Nephron (organoid): ENCODE results near the gene BTBD9.
A peak's percentile ranks its signal among the peaks of the same experiment; 100 is the strongest.

Experiments
- H3K27ac Mint-ChIP-seq, 3 experiments: 2 replicates each; pipeline ENCODE4 v1.8.0; 2020; ENCODE audit warnings: mixed read lengths in 3 of 3, mild to moderate bottlenecking in 2 of 3, moderate library complexity in 1 of 3
- H3K27me3 Mint-ChIP-seq: 2 replicates; pipeline ENCODE4 v1.8.0; 2021; ENCODE audit warnings: low read depth, mild to moderate bottlenecking, moderate library complexity, mixed read lengths
- H3K36me3 Mint-ChIP-seq: 2 replicates; pipeline ENCODE4 v1.8.0; 2020; ENCODE audit warnings: low read depth, mixed read lengths
- H3K4me1 Mint-ChIP-seq: 2 replicates; pipeline ENCODE4 v1.8.0; 2020; ENCODE audit warnings: mixed read lengths
- H3K4me3 Mint-ChIP-seq, 3 experiments: 2 replicates each; pipeline ENCODE4 v1.8.0; 2020; ENCODE audit warnings: mild to moderate bottlenecking in 3 of 3, mixed read lengths in 3 of 3, moderate library complexity in 2 of 3
- H3K9me3 Mint-ChIP-seq: 2 replicates; pipeline ENCODE4 v1.8.0; 2020; ENCODE audit warnings: mixed read lengths
- TF ChIP-seq, protein P1 (sequence below), 3 experiments: fragments of 200-600 bp; sonication (generic); IDR thresholded peaks; one replicate each; pipeline ENCODE4 v1.5.0; 2021; ENCODE audit warnings: antibody characterized with exemption in 3 of 3; ENCODE audit not compliant: unreplicated experiment in 3 of 3

The BTBD9 gene

DNA sequence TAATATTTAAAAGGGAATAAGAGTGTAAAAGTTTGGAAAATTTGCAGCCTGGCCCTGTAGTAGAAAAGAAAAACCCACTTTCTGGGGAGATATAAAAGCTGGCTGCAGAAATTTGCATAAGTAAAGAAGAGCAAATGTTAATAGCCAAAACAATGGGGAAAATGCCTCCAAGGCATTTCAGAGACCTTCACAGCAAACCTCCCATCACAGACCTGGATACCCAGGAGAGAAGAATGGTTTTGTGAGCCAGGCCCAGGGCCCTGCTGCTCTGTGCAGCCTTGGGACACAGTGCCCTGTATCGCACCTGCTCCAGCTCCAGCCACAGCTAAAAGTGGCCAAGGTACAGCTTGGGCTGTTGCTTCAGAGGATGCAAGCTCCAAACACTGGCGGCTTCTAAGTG lies 113.8 kb downstream of the BTBD9 start:
- TF ChIP-seq, protein P1, sequence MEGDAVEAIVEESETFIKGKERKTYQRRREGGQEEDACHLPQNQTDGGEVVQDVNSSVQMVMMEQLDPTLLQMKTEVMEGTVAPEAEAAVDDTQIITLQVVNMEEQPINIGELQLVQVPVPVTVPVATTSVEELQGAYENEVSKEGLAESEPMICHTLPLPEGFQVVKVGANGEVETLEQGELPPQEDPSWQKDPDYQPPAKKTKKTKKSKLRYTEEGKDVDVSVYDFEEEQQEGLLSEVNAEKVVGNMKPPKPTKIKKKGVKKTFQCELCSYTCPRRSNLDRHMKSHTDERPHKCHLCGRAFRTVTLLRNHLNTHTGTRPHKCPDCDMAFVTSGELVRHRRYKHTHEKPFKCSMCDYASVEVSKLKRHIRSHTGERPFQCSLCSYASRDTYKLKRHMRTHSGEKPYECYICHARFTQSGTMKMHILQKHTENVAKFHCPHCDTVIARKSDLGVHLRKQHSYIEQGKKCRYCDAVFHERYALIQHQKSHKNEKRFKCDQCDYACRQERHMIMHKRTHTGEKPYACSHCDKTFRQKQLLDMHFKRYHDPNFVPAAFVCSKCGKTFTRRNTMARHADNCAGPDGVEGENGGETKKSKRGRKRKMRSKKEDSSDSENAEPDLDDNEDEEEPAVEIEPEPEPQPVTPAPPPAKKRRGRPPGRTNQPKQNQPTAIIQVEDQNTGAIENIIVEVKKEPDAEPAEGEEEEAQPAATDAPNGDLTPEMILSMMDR (IDR thresholded peaks at IDR 0.05; ENCODE audit: unreplicated experiment in 3 of 3), result no peak
- no peak overlapping the region for H3K4me3 Mint-ChIP-seq
- H3K27ac Mint-ChIP-seq, result no peak overlapping the region
- peaks cover 46% of the 10 kb centered on the region for H3K36me3 Mint-ChIP-seq
- peaks cover 37% of the 10 kb centered on the region for H3K9me3 Mint-ChIP-seq
- H3K27me3 Mint-ChIP-seq, result peaks cover 3% of the 10 kb centered on the region
- peaks cover 10% of the 10 kb centered on the region for H3K4me1 Mint-ChIP-seq

DNA sequence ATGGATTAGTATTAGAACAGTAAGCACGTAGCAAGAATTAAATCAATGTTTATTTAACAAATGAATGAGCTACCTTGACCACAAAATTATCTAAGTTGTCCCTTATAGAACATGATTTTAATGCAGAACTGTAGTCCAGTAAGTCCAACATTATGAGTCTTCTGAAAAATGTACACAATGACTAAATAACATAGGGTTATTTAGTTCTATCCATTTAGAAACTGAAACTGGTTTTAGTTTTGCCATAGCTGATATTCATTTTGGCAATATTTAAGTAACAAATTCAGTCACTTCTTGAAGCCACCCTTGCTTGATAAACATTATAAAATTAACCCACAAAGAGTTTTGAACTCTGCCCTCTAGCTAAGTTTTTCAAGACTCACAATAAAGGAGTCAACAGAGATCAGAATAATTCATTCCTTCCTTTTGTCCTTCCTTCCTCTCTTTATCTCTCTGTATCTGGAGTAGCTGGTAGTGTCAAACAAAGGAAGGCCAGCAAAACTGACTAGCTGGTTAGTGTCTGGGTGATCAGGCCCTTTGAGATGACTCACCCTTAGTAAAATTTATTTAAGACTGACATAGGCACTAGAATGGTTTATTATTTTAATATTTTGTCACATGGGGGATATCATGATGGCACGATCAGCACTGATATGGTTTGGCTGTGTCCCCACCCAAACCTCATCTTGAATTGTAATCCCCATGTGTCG lies 115.1 kb downstream of the BTBD9 start:
- H3K9me3 Mint-ChIP-seq, result peaks cover 31% of the 10 kb centered on the region
- no peak overlapping the region for H3K4me3 Mint-ChIP-seq
- peaks cover 10% of the 10 kb centered on the region for H3K4me1 Mint-ChIP-seq
- peaks cover 42% of the 10 kb centered on the region for H3K36me3 Mint-ChIP-seq
- H3K27ac Mint-ChIP-seq, result no peak overlapping the region
- TF ChIP-seq, protein P1 (IDR thresholded peaks at IDR 0.05; ENCODE audit: unreplicated experiment in 3 of 3), result no peak
- H3K27me3 Mint-ChIP-seq, result peaks cover 3% of the 10 kb centered on the region

DNA sequence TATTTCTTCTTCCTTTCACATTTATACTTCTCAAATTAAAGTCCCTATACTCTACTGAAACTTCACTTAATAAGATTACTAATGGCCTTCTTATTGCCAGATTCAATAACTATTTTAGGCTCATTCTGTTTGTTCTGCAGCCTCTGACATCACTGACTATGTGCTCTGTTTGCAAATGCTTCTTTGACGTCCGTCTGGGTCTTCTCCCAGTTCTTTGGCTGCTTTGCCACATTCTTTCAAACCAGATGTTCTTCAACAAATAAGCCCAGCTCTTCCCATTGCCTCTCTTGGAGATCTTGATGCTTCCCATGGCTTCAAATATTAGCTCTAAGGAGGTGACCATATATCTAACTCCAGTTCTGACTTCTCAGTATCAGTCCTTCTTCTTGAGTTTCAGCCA lies 117.4 kb downstream of the BTBD9 start:
- no peak overlapping the region for H3K4me3 Mint-ChIP-seq
- H3K9me3 Mint-ChIP-seq, result peaks cover 11% of the 10 kb centered on the region
- H3K27me3 Mint-ChIP-seq, result peaks cover 2% of the 10 kb centered on the region
- peaks cover 25% of the 10 kb centered on the region for H3K36me3 Mint-ChIP-seq
- peak overlapping the region in 2 of 3 experiments; percentile 81 to 82 for H3K27ac Mint-ChIP-seq
- TF ChIP-seq, protein P1 (IDR thresholded peaks at IDR 0.05; ENCODE audit: unreplicated experiment in 3 of 3), result no peak
- peaks cover 15% of the 10 kb centered on the region for H3K4me1 Mint-ChIP-seq

DNA sequence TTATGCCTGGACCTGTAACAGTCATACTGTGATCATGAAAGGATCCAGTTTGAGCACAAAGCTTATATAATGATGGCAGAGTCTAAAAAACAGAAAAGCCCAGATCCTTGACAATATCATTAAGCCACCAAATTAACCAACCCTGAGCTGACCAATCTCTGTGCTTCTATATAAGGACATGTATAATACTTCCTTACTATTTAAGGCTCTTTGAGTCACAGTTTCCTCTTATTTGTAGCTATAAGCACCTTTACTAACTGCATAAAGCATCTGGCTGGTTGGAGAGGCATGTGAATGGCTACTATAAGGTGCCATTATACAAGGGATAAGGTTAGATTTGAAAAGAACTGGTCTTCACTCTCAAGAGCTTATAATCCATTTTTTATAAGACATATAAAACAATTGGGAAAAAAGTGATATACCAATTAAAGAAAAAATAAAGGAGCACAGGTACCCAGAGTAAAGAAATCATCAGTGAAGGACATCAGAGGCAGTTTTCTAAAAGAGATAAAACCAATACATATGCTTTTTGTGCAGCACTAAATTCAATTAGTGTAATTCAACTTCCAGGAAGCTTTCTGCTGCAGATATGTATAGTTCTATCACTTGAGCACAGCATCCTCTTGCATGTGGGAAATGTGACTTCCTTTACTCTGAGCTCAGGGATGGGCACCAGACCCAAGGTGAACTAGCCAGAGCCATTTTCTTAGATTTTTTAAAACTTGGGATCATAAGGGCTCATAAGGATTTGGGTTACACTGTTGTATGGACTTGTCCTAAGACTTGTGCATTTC lies 121.0 kb downstream of the BTBD9 start:
- Mint-ChIP-seq H3K4me1 (peaks cover 43% of the 10 kb centered on the region), H3K27me3 (no peaks in the 10 kb centered on the region), H3K9me3 (no peaks in the 10 kb centered on the region), H3K27ac (no peak overlapping the region), H3K4me3 (no peak overlapping the region), H3K36me3 (no peaks in the 10 kb centered on the region)
- TF ChIP-seq, protein P1 (IDR thresholded peaks at IDR 0.05; ENCODE audit: unreplicated experiment in 3 of 3), result no peak

DNA sequence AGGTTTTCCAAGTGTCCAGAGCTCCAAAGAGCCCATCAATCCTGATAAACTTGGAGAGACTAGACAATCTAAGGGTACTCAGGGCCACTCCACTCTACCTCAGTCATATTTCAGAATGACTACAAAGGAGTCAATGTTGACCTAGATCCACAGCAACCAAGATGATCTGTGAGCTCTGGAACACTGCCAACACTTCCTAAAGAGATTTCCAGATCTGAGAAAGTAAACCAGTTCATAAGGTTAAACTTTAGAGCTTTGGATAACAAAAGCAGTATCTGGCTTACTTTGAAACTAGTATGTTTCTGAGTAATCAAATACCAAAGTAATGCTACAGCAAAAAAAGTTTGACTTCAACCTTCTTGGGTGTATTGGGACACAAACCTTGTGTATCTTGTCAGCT lies 122.7 kb downstream of the BTBD9 start:
- no peak overlapping the region for H3K4me3 Mint-ChIP-seq
- peak overlapping the region; percentile 28 to 87 (median 81) for H3K27ac Mint-ChIP-seq
- H3K9me3 Mint-ChIP-seq, result no peaks in the 10 kb centered on the region
- no peaks in the 10 kb centered on the region for H3K36me3 Mint-ChIP-seq
- TF ChIP-seq, protein P1 (IDR thresholded peaks at IDR 0.05; ENCODE audit: unreplicated experiment in 3 of 3), result no peak
- peaks cover 40% of the 10 kb centered on the region for H3K4me1 Mint-ChIP-seq
- no peaks in the 10 kb centered on the region for H3K27me3 Mint-ChIP-seq
